Measurements from ENCODE around the gene STK32A. TPM values are rescaled to one million over a fixed set of nuclear protein-coding genes. Genes with fewer than 3 reads are reported as not detected.

The STK32A gene
- total RNA-seq, 1 experiment from 2014 or later: 0.77 TPM

GRCh38 chr5:147418613-147419012 lies 183.8 kb downstream of the STK32A start:
- no peak for DNase-seq (ENCODE audit: low spot score)

DNA sequence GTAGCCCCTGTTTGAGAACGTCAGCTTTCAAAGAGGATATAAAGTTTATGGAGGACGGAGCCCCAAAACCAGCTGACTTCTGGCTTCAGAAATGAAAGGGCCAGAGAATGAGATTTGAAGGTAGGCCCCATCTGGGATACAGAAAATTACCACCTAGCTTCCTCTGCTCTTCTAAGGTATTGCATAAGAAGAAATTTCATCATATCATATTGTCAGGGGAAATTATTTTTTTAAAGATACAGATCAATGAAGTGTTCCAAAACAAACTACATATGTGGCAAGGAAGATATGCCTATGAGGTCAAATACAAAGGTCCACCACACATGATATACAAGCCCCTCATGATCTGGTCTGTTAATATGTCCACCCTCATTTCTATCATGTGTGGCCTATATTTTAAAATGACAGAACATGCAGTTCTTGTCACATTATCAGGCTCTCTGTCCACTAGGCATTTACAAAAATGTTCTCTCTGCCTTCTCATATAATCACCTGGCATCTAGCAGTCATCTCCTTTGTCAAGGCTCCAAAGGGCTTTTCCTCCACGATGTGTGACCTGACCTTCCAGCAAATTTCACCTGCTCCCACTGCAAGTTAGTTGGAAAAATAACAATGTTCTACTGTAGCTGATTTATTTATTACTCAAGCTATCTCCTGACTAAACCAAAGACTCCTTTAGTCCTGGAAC lies 192.0 kb downstream of the STK32A start:
- DNase-seq (ENCODE audit: low spot score): no peak

DNA sequence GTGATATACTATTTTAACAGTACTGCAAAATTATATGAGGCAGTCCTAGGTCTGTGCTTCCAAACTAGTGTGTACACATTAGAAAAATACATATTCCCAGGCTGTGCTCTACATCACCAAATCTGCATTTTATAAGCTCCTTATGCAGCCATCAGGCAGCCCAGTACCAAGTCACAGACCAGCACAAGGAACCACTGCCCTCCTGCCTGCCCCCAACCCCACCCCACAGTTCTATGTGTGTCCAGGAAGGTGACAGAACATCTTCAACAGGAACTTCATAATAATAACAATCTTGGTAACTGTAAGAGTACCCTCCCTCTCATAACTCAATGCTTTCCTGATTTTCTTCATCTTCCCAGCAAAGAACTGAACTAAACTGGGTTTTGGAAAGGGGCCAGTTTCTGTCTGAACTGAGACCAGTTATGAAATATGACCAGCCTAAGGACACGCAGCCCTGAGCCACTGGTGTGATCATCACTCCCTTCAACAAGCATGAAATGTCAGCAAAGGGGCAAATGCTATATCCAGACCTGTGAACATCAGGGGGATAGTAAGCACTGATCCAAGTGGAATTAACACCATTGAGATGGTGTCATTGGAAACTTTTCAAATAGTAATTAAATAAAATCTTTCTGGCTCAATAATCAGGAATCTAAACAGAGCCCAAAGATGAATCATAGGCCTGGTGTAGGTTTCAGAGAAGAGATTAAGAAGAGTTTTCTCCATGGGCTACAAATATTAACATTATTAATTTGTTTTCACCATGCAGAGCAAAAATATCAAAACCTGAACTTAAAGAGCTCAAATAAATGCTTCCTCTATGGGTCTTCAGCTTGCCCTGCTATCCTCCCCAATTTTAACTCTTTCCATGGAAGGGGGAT lies 192.9 kb downstream of the STK32A start:
- no peak for DNase-seq (ENCODE audit: low spot score)

DNA sequence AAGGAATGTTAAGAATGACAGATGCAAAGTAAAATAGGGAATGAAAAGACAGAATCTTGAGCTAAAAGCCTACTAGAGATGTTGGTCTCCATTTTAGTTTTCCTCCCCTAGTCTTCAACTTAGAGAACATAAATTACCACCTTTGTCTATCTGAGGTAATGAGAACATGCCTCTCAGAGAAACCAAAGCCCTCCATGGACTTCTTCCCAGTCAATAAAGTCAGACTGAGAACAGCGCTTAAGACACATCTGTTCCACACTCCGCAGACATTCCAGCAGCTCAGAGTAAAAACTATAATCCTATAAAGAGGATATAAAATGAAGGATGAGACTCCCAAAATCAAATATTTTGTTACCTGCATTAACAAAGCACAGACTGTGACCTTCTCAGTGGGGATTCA lies 195.8 kb downstream of the STK32A start:
- DNase-seq (ENCODE audit: low spot score): no peak

DNA sequence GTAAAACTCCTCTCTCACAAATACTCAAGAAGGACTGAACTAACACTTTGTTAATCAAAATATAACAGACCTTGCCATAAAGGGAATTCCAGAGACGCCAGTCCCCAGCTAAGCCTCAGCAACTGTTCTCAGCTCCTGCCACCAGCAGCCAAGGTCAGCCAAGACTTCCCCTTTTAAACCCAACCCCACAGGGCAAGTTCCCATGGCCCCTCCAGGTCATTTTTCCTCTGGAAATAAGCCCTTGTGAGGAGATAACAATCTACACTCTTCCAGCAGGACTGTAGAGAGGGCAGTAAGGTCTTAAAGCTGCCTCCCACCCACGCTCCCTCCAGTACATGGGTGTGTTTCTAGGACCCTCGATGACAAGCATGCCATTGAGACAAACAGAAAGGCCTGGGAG lies 196.8 kb downstream of the STK32A start:
- no peak for DNase-seq (ENCODE audit: low spot score)

DNA sequence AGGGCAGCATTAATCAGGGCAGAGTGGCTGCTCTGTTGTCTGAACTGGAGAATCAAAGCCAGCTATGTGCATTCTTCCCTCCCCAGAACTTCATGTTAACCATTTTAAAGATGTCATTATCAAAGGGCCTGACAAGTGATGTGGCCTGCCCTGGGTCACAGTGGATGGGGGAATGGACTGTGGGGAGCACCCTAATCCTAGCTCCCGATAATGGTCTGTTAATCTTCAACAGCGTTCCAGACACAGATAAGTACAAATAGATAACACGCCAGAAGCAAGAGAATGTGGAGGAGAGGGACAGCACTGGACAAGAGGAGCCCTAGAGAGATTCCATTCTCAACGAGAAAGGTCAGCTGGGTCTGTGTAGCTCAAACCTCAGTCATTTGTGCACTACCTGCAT lies 197.5 kb downstream of the STK32A start:
- DNase-seq (ENCODE audit: low spot score): no peak

GRCh38 chr5:147434049-147434448 lies 199.2 kb downstream of the STK32A start:
- no peak for DNase-seq (ENCODE audit: low spot score)

DNA sequence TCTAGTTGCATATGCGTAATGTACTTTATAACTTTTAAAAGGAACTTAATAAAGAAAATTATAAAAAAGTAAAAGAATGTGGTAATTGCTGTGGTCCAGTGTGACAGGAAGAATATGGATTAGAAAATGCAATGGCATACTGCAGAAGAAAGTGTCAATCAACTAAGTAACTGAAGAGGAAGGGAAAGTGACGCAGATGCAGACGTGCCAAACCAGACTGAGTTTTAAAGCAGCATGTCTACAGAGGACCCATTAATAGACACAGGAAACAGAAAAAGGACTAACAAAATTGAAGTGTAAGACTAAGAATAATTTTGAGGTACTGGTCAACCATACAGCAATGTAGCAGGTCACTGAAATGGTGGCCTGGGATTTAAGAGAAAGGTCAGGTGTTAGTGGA lies 201.8 kb downstream of the STK32A start:
- DNase-seq (ENCODE audit: low spot score): no peak

- DNase-seq (ENCODE audit: low spot score): no peak
Observed at GRCh38 chr5:147437161-147437596, 202.4 kb downstream of the STK32A start.

All from H4 (cell line).